Neural cell (in vitro differentiated cells): ENCODE results near the gene FTCD. TPM values are rescaled to one million over a fixed set of nuclear protein-coding genes. Genes with fewer than 3 reads are reported as not detected.

Source experiments
- H2AFZ ChIP-seq: fragments of 200-600, 300-800 bp; sonication (generic), shearing (Covaris generic); 2 replicates; pipeline ENCODE4 v1.6.0; 2014; ENCODE audit warnings: low read depth, mild to moderate bottlenecking, antibody characterized with exemption, low read length, moderate library complexity
- H3F3A ChIP-seq: fragments of 200-600 bp; shearing (Covaris generic); 2 replicates; pipeline ENCODE4 v1.6.1; 2016; ENCODE audit warnings: mild to moderate bottlenecking, moderate library complexity, mixed read lengths, antibody characterized with exemption, low read length; ENCODE audit not compliant: insufficient read depth, poor library complexity, severe bottlenecking
- H3K27ac ChIP-seq: fragments of 200-600, 300-800 bp; sonication (generic), shearing (Covaris generic); 2 replicates; pipeline ENCODE4 v1.5.1; 2014; ENCODE audit warnings: mild to moderate bottlenecking, low read length, moderate library complexity
- H3K27me3 ChIP-seq: fragments of 300-800, 200-600 bp; sonication (generic), shearing (Covaris generic); 2 replicates; pipeline ENCODE4 v1.6.0; 2014; ENCODE audit warnings: mild to moderate bottlenecking, low read depth, low read length, moderate library complexity; ENCODE audit not compliant: insufficient read depth
- H3K36me3 ChIP-seq: fragments of 300-800, 200-600 bp; sonication (generic), shearing (Covaris generic); 2 replicates; pipeline ENCODE4 v1.5.1; 2014; ENCODE audit warnings: mild to moderate bottlenecking, antibody characterized with exemption, low read length, moderate library complexity; ENCODE audit not compliant: insufficient read depth
- H3K4me2 ChIP-seq: fragments of 300-800, 200-600 bp; sonication (generic), shearing (Covaris generic); 2 replicates; pipeline ENCODE4 v1.6.0; 2014; ENCODE audit warnings: mild to moderate bottlenecking, low read length
- H3K4me3 ChIP-seq: fragments of 300-800, 200-600 bp; sonication (generic), shearing (Covaris generic); 2 replicates; pipeline ENCODE4 v1.5.1; 2014; ENCODE audit warnings: mild to moderate bottlenecking, low read length, moderate library complexity
- H3K79me2 ChIP-seq: fragments of 200-600 bp; shearing (Covaris generic); replicated peaks from 2 replicates; pipeline ENCODE4 v1.6.0; 2014; ENCODE audit warnings: mild to moderate bottlenecking, low read length, moderate library complexity; ENCODE audit not compliant: insufficient read depth
- H3K9ac ChIP-seq: fragments of 300-800, 200-600 bp; sonication (generic), shearing (Covaris generic); 2 replicates; pipeline ENCODE4 v1.6.1; 2016; ENCODE audit warnings: mild to moderate bottlenecking, low read length, mixed read lengths
- H3K9me2 ChIP-seq: fragments of 200-600 bp; shearing (Covaris generic); 2 replicates; pipeline ENCODE4 v1.6.1; 2016; ENCODE audit warnings: mild to moderate bottlenecking, low read length, mixed read lengths; ENCODE audit not compliant: insufficient read depth
- H3K9me3 ChIP-seq: fragments of 200-600, 300-800 bp; sonication (generic), shearing (Covaris generic); 2 replicates; pipeline ENCODE4 v1.6.1; 2016; ENCODE audit warnings: mild to moderate bottlenecking, mixed run types, low read length, moderate library complexity, mixed read lengths
- H4K20me1 ChIP-seq: fragments of 200-600 bp; shearing (Covaris generic); 2 replicates; pipeline ENCODE4 v1.6.1; 2016; ENCODE audit warnings: mild to moderate bottlenecking, mixed run types; ENCODE audit not compliant: insufficient read depth
- CTCF ChIP-seq: fragments of 450-650 bp; IDR thresholded peaks from 2 replicates; pipeline ENCODE4 v1.5.1; 2014; ENCODE audit warnings: antibody characterized with exemption, mild to moderate bottlenecking, moderate library complexity; ENCODE audit not compliant: poor library complexity, severe bottlenecking
- EP300 ChIP-seq: fragments of 450-650 bp; conservative IDR thresholded peaks from 2 replicates; pipeline ENCODE4 v1.6.1; 2014; ENCODE audit warnings: antibody characterized with exemption, mild to moderate bottlenecking, moderate library complexity; ENCODE audit not compliant: poor library complexity, severe bottlenecking
- EZH2 ChIP-seq: fragments of 200-600, 300-800 bp; shearing (Covaris generic), sonication (generic); IDR thresholded peaks from 2 replicates; pipeline ENCODE4 v1.6.1; 2014; ENCODE audit warnings: antibody characterized with exemption, low read length, borderline replicate concordance, mild to moderate bottlenecking; ENCODE audit not compliant: insufficient read depth, poor library complexity, severe bottlenecking
- MXI1 ChIP-seq: fragments of 450-650 bp; conservative IDR thresholded peaks from 2 replicates; pipeline ENCODE4 v1.6.1; 2014; ENCODE audit warnings: antibody characterized with exemption, mild to moderate bottlenecking; ENCODE audit not compliant: poor library complexity, severe bottlenecking
- POLR2AphosphoS5 ChIP-seq: IDR thresholded peaks from 2 replicates; pipeline ENCODE4 v1.6.1; 2012
- RAD21 ChIP-seq: fragments of 450-650 bp; conservative IDR thresholded peaks from 2 replicates; pipeline ENCODE4 v1.6.1; 2014; ENCODE audit warnings: antibody characterized with exemption, mild to moderate bottlenecking, moderate library complexity
- REST ChIP-seq: IDR thresholded peaks from 2 replicates; pipeline ENCODE4 v1.6.1; 2012; ENCODE audit warnings: borderline replicate concordance
- SMC3 ChIP-seq: fragments of 450-650 bp; conservative IDR thresholded peaks from 2 replicates; pipeline ENCODE4 v1.6.1; 2014; ENCODE audit warnings: antibody characterized with exemption, mild to moderate bottlenecking, moderate library complexity; ENCODE audit not compliant: poor library complexity
- TAF1 ChIP-seq: IDR thresholded peaks from 2 replicates; pipeline ENCODE4 v1.6.1; 2012; ENCODE audit warnings: low read depth
- polyA plus RNA-seq: library from polyadenylated mRNA; depleted of rRNA; stranded (reverse); fragments of >200 nt; gene quantifications from 2 replicates; pipeline ENCODE4 v1.2.3, GENCODE V29; 2014

The FTCD gene
- polyA plus RNA-seq, 1 donor from 2014 or later, result 2.0 TPM

GRCh38 chr21:46117586-46118315, 37.6 kb downstream of the FTCD start:
- H3K9ac ChIP-seq, result no peak overlapping the region
- no peaks in the 10 kb centered on the region for H3K79me2 ChIP-seq
- H3F3A ChIP-seq, result no peaks in the 10 kb centered on the region
- H4K20me1 ChIP-seq, result no peaks in the 10 kb centered on the region
- H3K4me2 ChIP-seq, result no peak overlapping the region
- no peaks in the 10 kb centered on the region for H3K9me2 ChIP-seq
- H3K36me3 ChIP-seq, result no peaks in the 10 kb centered on the region
- TF ChIP-seq MXI1 (no peak), REST (no peak), RAD21 (no peak), CTCF (no peak), POLR2AphosphoS5 (no peak), EZH2 (no peak), SMC3 (no peak), TAF1 (no peak), EP300 (no peak)
- H3K4me3 ChIP-seq, result no peak overlapping the region
- no peak overlapping the region for H2AFZ ChIP-seq
- H3K27ac ChIP-seq, result no peak overlapping the region
- no peaks in the 10 kb centered on the region for H3K27me3 ChIP-seq
- no peaks in the 10 kb centered on the region for H3K9me3 ChIP-seq

DNA sequence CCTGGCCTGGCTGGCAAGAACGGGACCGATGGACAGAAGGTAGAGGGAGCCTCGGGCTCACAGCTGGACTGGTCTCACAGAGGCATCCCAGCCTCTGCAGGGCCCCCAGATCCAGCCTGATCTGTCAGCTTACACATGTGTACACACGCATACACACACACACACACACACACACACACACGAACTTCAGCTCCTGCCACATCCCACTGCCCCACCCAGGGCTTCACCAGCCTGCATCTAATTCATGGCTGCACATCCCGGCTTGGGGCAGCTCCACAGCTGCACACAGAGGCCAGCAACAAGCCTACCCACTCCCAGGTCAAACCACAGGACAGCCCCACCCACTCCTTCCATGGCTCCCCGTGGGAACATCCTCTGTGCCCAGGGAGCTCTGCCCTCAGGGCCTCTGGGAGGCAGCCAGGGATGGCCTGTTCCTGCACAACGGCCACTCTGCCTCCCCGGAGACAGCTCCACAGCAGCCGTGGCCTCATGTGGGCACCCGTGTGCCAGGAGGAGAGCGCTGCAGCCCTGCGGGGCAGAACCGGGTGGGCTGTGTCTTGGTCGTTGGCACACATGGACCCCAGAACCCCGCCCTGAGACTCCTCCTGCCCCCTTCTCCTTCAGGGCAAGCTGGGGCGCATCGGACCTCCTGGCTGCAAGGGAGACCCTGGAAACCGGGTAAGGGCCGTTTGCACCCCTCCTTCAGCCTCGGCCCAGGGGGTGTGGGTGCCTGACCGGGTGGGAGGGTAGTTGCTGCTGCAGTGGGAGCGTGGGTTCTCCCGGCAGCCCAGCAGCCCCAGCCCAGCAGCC, 38.4 kb downstream of the FTCD start:
- Histone ChIP-seq H3K27me3 (no peaks in the 10 kb centered on the region), H3K4me2 (no peak overlapping the region), H3K4me3 (no peak overlapping the region), H3K9me3 (no peaks in the 10 kb centered on the region), H3K9ac (no peak overlapping the region), H3K27ac (no peak overlapping the region), H3K36me3 (no peaks in the 10 kb centered on the region), H3F3A (no peaks in the 10 kb centered on the region), H3K79me2 (no peaks in the 10 kb centered on the region), H3K9me2 (no peaks in the 10 kb centered on the region), H2AFZ (no peak overlapping the region), H4K20me1 (no peaks in the 10 kb centered on the region)
- TF ChIP-seq REST, result no peak
- TF ChIP-seq SMC3, result no peak
- no peak for TF ChIP-seq EP300
- TF ChIP-seq RAD21, result no peak
- TF ChIP-seq TAF1, result no peak
- no peak for TF ChIP-seq MXI1
- TF ChIP-seq POLR2AphosphoS5, result no peak
- TF ChIP-seq EZH2, result no peak
- TF ChIP-seq CTCF, result no peak
